HEK293 (cell line): ENCODE results near the gene TENT4A.

Experiments used
- CTCF ChIA-PET: fragments of 350-600 bp; formaldehyde crosslinking; extraction: SDS; loops from one replicate; lab custom pipeline; 2021; ENCODE audit warnings: antibody characterized with exemption; lab: Yijun Ruan, JAX
- POLR2A ChIA-PET: fragments of 300-600 bp; formaldehyde crosslinking; extraction: SDS; loops from one replicate; lab custom pipeline; 2020; ENCODE audit warnings: antibody characterized with exemption, inconsistent platforms; lab: Yijun Ruan, JAX
- H3K27ac ChIP-seq: fragments of 200-500 bp; sonication (Bioruptor generic); 2 replicates; pipeline ENCODE4 v1.5.1; 2014; ENCODE audit warnings: low read depth, low read length, control low read depth, inconsistent platforms; ENCODE audit errors: extremely low read depth
- H3K36me3 ChIP-seq, 2 experiments: fragments of 200-500 bp in 1 of 2; sonication (Bioruptor generic) in 1 of 2; 1 replicate in 1 of 2; 2 replicates in 1 of 2; pipeline ENCODE4 v1.5.1; 2014 to 2017; ENCODE audit warnings: inconsistent platforms in 2 of 2, low read length in 2 of 2; ENCODE audit not compliant: control insufficient read depth in 2 of 2, insufficient read depth in 1 of 2
- H3K4me1 ChIP-seq: fragments of 200-500 bp; sonication (Bioruptor generic); 2 replicates; pipeline ENCODE4 v1.5.1; 2014; ENCODE audit warnings: mild to moderate bottlenecking, low read length, inconsistent platforms; ENCODE audit not compliant: control insufficient read depth, insufficient read depth
- H3K4me3 ChIP-seq: 2 replicates; pipeline ENCODE4 v1.5.1; 2011; ENCODE audit warnings: low read depth, mild to moderate bottlenecking, control low read depth, low read length, moderate library complexity
- H3K9me3 ChIP-seq: fragments of 200-500 bp; sonication (Bioruptor generic); 2 replicates; pipeline ENCODE4 v1.5.1; 2014; ENCODE audit warnings: low read depth, low read length, inconsistent platforms; ENCODE audit not compliant: control insufficient read depth, insufficient read depth
- BCL11B ChIP-seq: fragments of 450-650 bp; formaldehyde crosslinking; IDR thresholded peaks from 2 replicates; pipeline ENCODE4 v1.5.1; 2016; ENCODE audit warnings: low read depth, missing biosample characterization, missing genetic modification characterization
- OVOL3 ChIP-seq: fragments of 450-650 bp; formaldehyde crosslinking; IDR thresholded peaks from 2 replicates; pipeline ENCODE4 v1.5.1; 2016; ENCODE audit warnings: missing biosample characterization, missing genetic modification characterization
- SP2 ChIP-seq: fragments of 450-650 bp; formaldehyde crosslinking; IDR thresholded peaks from 2 replicates; pipeline ENCODE4 v1.5.1; 2016; ENCODE audit warnings: missing biosample characterization, missing genetic modification characterization
- YY2 ChIP-seq: fragments of 450-650 bp; formaldehyde crosslinking; IDR thresholded peaks from 2 replicates; pipeline ENCODE4 v1.5.1; 2016; ENCODE audit warnings: missing biosample characterization, missing genetic modification characterization
- ZBTB8A ChIP-seq: fragments of 450-650 bp; formaldehyde crosslinking; IDR thresholded peaks from 2 replicates; pipeline ENCODE4 v1.5.1; 2016; ENCODE audit warnings: missing biosample characterization, missing genetic modification characterization
- ZFP69B ChIP-seq: fragments of 450-650 bp; formaldehyde crosslinking; IDR thresholded peaks from 2 replicates; pipeline ENCODE4 v1.5.1; 2016; ENCODE audit warnings: missing biosample characterization, missing genetic modification characterization
- ZNF121 ChIP-seq: fragments of 450-650 bp; formaldehyde crosslinking; IDR thresholded peaks from 2 replicates; pipeline ENCODE4 v1.5.1; 2016; ENCODE audit warnings: missing biosample characterization, missing genetic modification characterization
- ZNF138 ChIP-seq: fragments of 450-650 bp; formaldehyde crosslinking; IDR thresholded peaks from 2 replicates; pipeline ENCODE4 v1.5.1; 2016; ENCODE audit warnings: missing biosample characterization, missing genetic modification characterization, borderline replicate concordance
- ZNF2 ChIP-seq: fragments of 450-650 bp; formaldehyde crosslinking; IDR thresholded peaks from 2 replicates; pipeline ENCODE4 v1.5.1; 2016; ENCODE audit warnings: missing biosample characterization, missing genetic modification characterization
- ZNF221 ChIP-seq: fragments of 450-650 bp; formaldehyde crosslinking; IDR thresholded peaks from 2 replicates; pipeline ENCODE4 v1.5.1; 2017; ENCODE audit warnings: missing biosample characterization, missing genetic modification characterization, borderline replicate concordance
- ZNF707 ChIP-seq: fragments of 450-650 bp; formaldehyde crosslinking; IDR thresholded peaks from 2 replicates; pipeline ENCODE4 v1.5.1; 2016; ENCODE audit warnings: missing biosample characterization, missing genetic modification characterization
- ZNF792 ChIP-seq: fragments of 450-650 bp; formaldehyde crosslinking; IDR thresholded peaks from 2 replicates; pipeline ENCODE4 v1.5.1; 2016; ENCODE audit warnings: missing biosample characterization, missing genetic modification characterization
- ZSCAN16 ChIP-seq: fragments of 450-650 bp; formaldehyde crosslinking; IDR thresholded peaks from 2 replicates; pipeline ENCODE4 v1.5.1; 2016; ENCODE audit warnings: missing biosample characterization, missing genetic modification characterization
- ZSCAN23 ChIP-seq: fragments of 450-650 bp; formaldehyde crosslinking; IDR thresholded peaks from 2 replicates; pipeline ENCODE4 v1.5.1; 2016; ENCODE audit warnings: missing biosample characterization, missing genetic modification characterization
- TF ChIP-seq, protein P1 (sequence below): fragments of 450-650 bp; formaldehyde crosslinking; IDR thresholded peaks from 2 replicates; pipeline ENCODE4 v1.5.1; 2016; ENCODE audit warnings: missing biosample characterization, missing genetic modification characterization
- TF ChIP-seq, protein P2 (sequence below): fragments of 450-650 bp; formaldehyde crosslinking; IDR thresholded peaks from 2 replicates; pipeline ENCODE4 v1.5.1; 2016; ENCODE audit warnings: missing biosample characterization, missing genetic modification characterization
- TF ChIP-seq, protein P3 (sequence below): fragments of 450-650 bp; formaldehyde crosslinking; IDR thresholded peaks from 2 replicates; pipeline ENCODE4 v1.5.1; 2017; ENCODE audit warnings: missing biosample characterization, missing genetic modification characterization
- TF ChIP-seq, protein P4 (sequence below): fragments of 450-650 bp; formaldehyde crosslinking; conservative IDR thresholded peaks from 2 replicates; pipeline ENCODE4 v1.5.1; 2016; ENCODE audit warnings: low read depth, missing biosample characterization, missing genetic modification characterization
- TF ChIP-seq, protein P5 (sequence below): fragments of 450-650 bp; formaldehyde crosslinking; IDR thresholded peaks from 2 replicates; pipeline ENCODE4 v1.5.1; 2016; ENCODE audit warnings: missing biosample characterization, missing genetic modification characterization

TENT4A gene

DNA sequence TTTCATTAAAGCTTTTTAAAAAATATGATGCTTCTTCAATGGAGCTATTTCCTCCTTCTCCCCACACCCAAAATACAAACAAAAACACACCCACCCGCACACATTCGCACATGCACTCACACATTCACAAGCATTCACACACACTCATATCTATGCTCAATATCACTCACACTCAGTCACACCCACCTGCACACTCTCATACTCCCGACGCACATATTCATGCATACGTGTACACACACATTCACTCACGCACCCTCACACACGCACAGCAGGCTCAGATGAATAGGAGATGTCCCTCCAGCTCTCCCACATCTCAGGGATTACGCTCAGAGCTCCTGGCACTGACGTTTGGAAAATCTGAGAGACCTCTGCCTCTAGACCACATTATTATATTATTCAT lies 25.7 kb upstream of the TENT4A start:
- Histone ChIP-seq H3K4me1 (no peaks in the 10 kb centered on the region), H3K9me3 (no peaks in the 10 kb centered on the region), H3K36me3 (no peaks in the 10 kb centered on the region), H3K27ac (no peak overlapping the region), H3K4me3 (no peak overlapping the region)
- ChIA-PET POLR2A (interaction anchor here (0.7 kb wide), 1 partner anchor 766 kb away, joined by 6 read pairs; no protein-coding TSS in a partner anchor), CTCF (interaction anchor here (0.6 kb wide), 1 partner anchor 87 kb away, joined by 3 read pairs; no protein-coding TSS in a partner anchor)
- TF ChIP-seq ZNF121 (tag by site-specific recombination) (no peak), ZNF138 (tag by site-specific recombination) (no peak), ZFP69B (tag by site-specific recombination) (no peak), ZSCAN16 (tag by site-specific recombination) (no peak), ZNF221 (tag by site-specific recombination) (no peak), YY2 (tag by site-specific recombination) (no peak)
- TF ChIP-seq, protein P1, sequence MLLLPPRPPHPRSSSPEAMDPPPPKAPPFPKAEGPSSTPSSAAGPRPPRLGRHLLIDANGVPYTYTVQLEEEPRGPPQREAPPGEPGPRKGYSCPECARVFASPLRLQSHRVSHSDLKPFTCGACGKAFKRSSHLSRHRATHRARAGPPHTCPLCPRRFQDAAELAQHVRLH, result no peak
- TF ChIP-seq, protein P2, sequence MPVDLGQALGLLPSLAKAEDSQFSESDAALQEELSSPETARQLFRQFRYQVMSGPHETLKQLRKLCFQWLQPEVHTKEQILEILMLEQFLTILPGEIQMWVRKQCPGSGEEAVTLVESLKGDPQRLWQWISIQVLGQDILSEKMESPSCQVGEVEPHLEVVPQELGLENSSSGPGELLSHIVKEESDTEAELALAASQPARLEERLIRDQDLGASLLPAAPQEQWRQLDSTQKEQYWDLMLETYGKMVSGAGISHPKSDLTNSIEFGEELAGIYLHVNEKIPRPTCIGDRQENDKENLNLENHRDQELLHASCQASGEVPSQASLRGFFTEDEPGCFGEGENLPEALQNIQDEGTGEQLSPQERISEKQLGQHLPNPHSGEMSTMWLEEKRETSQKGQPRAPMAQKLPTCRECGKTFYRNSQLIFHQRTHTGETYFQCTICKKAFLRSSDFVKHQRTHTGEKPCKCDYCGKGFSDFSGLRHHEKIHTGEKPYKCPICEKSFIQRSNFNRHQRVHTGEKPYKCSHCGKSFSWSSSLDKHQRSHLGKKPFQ (tag by site-specific recombination), result 0 out of 2 replicates have a peak, but pooled peaks have one; percentile 25

DNA sequence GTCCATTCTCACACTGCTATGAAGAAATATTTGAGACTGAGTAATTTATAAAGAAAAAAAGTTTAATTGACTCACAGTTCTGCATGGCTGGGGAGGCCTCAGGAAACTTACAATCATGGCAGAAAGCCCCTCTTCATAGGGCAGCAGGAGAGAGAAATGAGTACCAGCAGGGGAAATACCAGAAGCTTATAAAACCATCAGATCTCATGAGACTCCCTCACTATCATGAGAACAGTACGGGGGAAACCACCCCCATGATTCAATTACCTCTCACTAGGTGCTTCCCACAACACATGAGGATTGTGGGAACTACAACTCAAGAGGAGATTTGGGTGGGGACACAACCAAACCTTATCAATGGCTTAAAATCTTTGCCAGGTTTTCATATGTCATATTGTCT lies 20.3 kb upstream of the TENT4A start:
- H3K36me3 ChIP-seq, result no peaks in the 10 kb centered on the region
- TF ChIP-seq, protein P3, sequence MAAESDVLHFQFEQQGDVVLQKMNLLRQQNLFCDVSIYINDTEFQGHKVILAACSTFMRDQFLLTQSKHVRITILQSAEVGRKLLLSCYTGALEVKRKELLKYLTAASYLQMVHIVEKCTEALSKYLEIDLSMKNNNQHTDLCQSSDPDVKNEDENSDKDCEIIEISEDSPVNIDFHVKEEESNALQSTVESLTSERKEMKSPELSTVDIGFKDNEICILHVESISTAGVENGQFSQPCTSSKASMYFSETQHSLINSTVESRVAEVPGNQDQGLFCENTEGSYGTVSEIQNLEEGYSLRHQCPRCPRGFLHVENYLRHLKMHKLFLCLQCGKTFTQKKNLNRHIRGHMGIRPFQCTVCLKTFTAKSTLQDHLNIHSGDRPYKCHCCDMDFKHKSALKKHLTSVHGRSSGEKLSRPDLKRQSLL (tag by site-specific recombination), result no peak
- TF ChIP-seq ZBTB8A (tag by site-specific recombination) (no peak), ZNF707 (no peak), ZSCAN23 (tag by site-specific recombination) (no peak), BCL11B (tag by site-specific recombination) (no peak), ZNF2 (tag by site-specific recombination) (no peak), SP2 (tag by site-specific recombination) (no peak), ZNF792 (tag by site-specific recombination) (no peak), OVOL3 (no peak)
- TF ChIP-seq, protein P4, sequence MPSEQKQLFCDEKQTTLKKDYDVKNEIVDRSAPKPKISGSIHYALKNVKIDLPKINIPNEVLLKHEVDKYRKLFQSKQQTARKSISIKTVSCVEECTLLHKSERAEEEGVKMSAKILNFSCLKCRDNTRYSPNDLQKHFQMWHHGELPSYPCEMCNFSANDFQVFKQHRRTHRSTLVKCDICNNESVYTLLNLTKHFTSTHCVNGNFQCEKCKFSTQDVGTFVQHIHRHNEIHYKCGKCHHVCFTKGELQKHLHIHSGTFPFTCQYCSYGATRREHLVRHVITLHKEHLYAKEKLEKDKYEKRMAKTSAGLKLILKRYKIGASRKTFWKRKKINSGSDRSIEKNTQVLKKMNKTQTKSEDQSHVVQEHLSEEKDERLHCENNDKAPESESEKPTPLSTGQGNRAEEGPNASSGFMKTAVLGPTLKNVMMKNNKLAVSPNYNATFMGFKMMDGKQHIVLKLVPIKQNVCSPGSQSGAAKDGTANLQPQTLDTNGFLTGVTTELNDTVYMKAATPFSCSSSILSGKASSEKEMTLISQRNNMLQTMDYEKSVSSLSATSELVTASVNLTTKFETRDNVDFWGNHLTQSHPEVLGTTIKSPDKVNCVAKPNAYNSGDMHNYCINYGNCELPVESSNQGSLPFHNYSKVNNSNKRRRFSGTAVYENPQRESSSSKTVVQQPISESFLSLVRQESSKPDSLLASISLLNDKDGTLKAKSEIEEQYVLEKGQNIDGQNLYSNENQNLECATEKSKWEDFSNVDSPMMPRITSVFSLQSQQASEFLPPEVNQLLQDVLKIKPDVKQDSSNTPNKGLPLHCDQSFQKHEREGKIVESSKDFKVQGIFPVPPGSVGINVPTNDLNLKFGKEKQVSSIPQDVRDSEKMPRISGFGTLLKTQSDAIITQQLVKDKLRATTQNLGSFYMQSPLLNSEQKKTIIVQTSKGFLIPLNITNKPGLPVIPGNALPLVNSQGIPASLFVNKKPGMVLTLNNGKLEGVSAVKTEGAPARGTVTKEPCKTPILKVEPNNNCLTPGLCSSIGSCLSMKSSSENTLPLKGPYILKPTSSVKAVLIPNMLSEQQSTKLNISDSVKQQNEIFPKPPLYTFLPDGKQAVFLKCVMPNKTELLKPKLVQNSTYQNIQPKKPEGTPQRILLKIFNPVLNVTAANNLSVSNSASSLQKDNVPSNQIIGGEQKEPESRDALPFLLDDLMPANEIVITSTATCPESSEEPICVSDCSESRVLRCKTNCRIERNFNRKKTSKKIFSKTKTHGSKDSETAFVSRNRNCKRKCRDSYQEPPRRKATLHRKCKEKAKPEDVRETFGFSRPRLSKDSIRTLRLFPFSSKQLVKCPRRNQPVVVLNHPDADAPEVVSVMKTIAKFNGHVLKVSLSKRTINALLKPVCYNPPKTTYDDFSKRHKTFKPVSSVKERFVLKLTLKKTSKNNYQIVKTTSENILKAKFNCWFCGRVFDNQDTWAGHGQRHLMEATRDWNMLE (tag by site-specific recombination), result no peak
- TF ChIP-seq, protein P5, sequence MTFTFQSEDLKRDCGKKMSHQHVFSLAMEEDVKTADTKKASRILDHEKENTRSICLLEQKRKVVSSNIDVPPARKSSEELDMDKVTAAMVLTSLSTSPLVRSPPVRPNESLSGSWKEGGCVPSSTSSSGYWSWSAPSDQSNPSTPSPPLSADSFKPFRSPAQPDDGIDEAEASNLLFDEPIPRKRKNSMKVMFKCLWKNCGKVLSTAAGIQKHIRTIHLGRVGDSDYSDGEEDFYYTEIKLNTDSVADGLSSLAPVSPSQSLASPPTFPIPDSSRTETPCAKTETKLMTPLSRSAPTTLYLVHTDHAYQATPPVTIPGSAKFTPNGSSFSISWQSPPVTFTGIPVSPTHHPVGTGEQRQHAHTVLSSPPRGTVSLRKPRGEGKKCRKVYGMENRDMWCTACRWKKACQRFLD, result no peak
- TF ChIP-seq, all 188 proteins: peak for 0
- ChIA-PET POLR2A (no interaction called here), CTCF (no interaction called here)
- Histone ChIP-seq H3K27ac (no peak overlapping the region), H3K4me3 (no peak overlapping the region), H3K9me3 (no peaks in the 10 kb centered on the region), H3K4me1 (no peaks in the 10 kb centered on the region)
